WTC11 (cell line): ENCODE data around the gene TNFRSF19. TPM values are rescaled to one million over a fixed set of nuclear protein-coding genes. Genes with fewer than 3 reads are reported as not detected.

ENCODE experiments used
- ATAC-seq: fragments of 200-7000 bp; cut with Tn5 transposase; 2 replicates; pipeline ENCODE4 v1.10.0; 2021; ENCODE audit warnings: mild to moderate bottlenecking, moderate library complexity
- CTCF ChIA-PET: fragments of 300-600 bp; sonication (Branson Sonifier 250); formaldehyde crosslinking; loops from one replicate; lab custom pipeline; 2021; ENCODE audit warnings: antibody characterized with exemption; lab: Charles Lee
- POLR2A ChIA-PET: fragments of 350-600 bp; sonication (Branson Sonifier 250); formaldehyde crosslinking; loops from one replicate; lab custom pipeline; 2021; ENCODE audit warnings: antibody characterized with exemption; lab: Charles Lee
- DNase-seq: peaks from one replicate; pipeline ENCODE4 v3.0.0; 2021; ENCODE audit warnings: low spot score
- H3K27ac Mint-ChIP-seq: 2 replicates; pipeline ENCODE4 v1.8.0; 2021; ENCODE audit warnings: mixed read lengths
- H3K27me3 Mint-ChIP-seq: 2 replicates; pipeline ENCODE4 v1.8.0; 2021; ENCODE audit warnings: low read depth, mild to moderate bottlenecking, moderate library complexity, mixed read lengths
- H3K36me3 Mint-ChIP-seq: 2 replicates; pipeline ENCODE4 v1.8.0; 2021; ENCODE audit warnings: mixed read lengths
- H3K4me1 Mint-ChIP-seq: 2 replicates; pipeline ENCODE4 v1.8.0; 2022; ENCODE audit warnings: mixed read lengths
- H3K4me3 Mint-ChIP-seq: 2 replicates; pipeline ENCODE4 v1.8.0; 2021; ENCODE audit warnings: mild to moderate bottlenecking, moderate library complexity, mixed read lengths
- H3K9me3 Mint-ChIP-seq: 2 replicates; pipeline ENCODE4 v1.8.0; 2021; ENCODE audit warnings: mixed read lengths
- AR ChIP-seq: fragments of 250-450 bp; sonication (Bioruptor Pico); IDR thresholded peaks from 2 replicates; pipeline ENCODE4 v1.9.0; 2021; ENCODE audit warnings: mild to moderate bottlenecking
- CREB1 ChIP-seq: sonication (generic); formaldehyde crosslinking; IDR thresholded peaks from 2 replicates; pipeline ENCODE4 v1.8.0; 2023; ENCODE audit warnings: mild to moderate bottlenecking, missing genetic modification reagents
- ESRRA ChIP-seq: sonication (generic); formaldehyde crosslinking; IDR thresholded peaks from 2 replicates; pipeline ENCODE4 v1.8.1; 2022; ENCODE audit warnings: mild to moderate bottlenecking, missing genetic modification reagents, borderline replicate concordance
- ETV6 ChIP-seq: sonication (generic); formaldehyde crosslinking; IDR thresholded peaks from 2 replicates; pipeline ENCODE4 v1.8.1; 2022; ENCODE audit warnings: mild to moderate bottlenecking, missing genetic modification reagents
- GTF2I ChIP-seq: fragments of 250-450 bp; sonication (Bioruptor Pico); conservative IDR thresholded peaks from 2 replicates; pipeline ENCODE4 v1.4.0; 2021; ENCODE audit warnings: mild to moderate bottlenecking
- IRF1 ChIP-seq: sonication (generic); formaldehyde crosslinking; IDR thresholded peaks from 2 replicates; pipeline ENCODE4 v1.8.0; 2023; ENCODE audit warnings: missing genetic modification reagents
- JUN ChIP-seq: sonication (generic); formaldehyde crosslinking; IDR thresholded peaks from 2 replicates; pipeline ENCODE4 v1.8.0; 2023; ENCODE audit warnings: mild to moderate bottlenecking, missing genetic modification reagents
- NFE2L1 ChIP-seq: sonication (generic); formaldehyde crosslinking; IDR thresholded peaks from 2 replicates; pipeline ENCODE4 v1.8.1; 2023; ENCODE audit warnings: missing genetic modification reagents
- RORB ChIP-seq: fragments of 250-450 bp; sonication (Bioruptor Pico); IDR thresholded peaks from 2 replicates; pipeline ENCODE4 v1.9.0; 2021; ENCODE audit warnings: mild to moderate bottlenecking
- ZNF263 ChIP-seq: sonication (generic); formaldehyde crosslinking; IDR thresholded peaks from 2 replicates; pipeline ENCODE4 v1.8.1; 2022; ENCODE audit warnings: low read depth, mild to moderate bottlenecking, moderate library complexity, missing genetic modification reagents
- ZNF396 ChIP-seq: fragments of 250-450 bp; sonication (Bioruptor Pico); IDR thresholded peaks from 2 replicates; pipeline ENCODE4 v1.8.0; 2021; ENCODE audit warnings: mild to moderate bottlenecking, moderate library complexity, borderline replicate concordance
- total RNA-seq: library from RNA; stranded (reverse); gene quantifications from 3 replicates; pipeline ENCODE4 v1.2.3, GENCODE V29; 2021
- TF ChIP-seq, protein P1 (sequence below): sonication (generic); formaldehyde crosslinking; IDR thresholded peaks from 2 replicates; pipeline ENCODE4 v1.8.0; 2022; ENCODE audit warnings: missing genetic modification reagents
- TF ChIP-seq, protein P2 (sequence below): sonication (generic); formaldehyde crosslinking; IDR thresholded peaks from 2 replicates; pipeline ENCODE4 v1.8.0; 2022; ENCODE audit warnings: mild to moderate bottlenecking, missing genetic modification reagents
- TF ChIP-seq, protein P3 (sequence below): sonication (generic); formaldehyde crosslinking; conservative IDR thresholded peaks from 2 replicates; pipeline ENCODE4 v1.8.1; 2023; ENCODE audit warnings: mild to moderate bottlenecking, low read depth, missing genetic modification reagents, moderate library complexity
- TF ChIP-seq, protein P4 (sequence below): sonication (generic); formaldehyde crosslinking; IDR thresholded peaks from 2 replicates; pipeline ENCODE4 v1.8.1; 2022; ENCODE audit warnings: low read depth, mild to moderate bottlenecking, moderate library complexity, missing genetic modification reagents, borderline replicate concordance

The TNFRSF19 gene
- total RNA-seq, 1 experiment from 2014 or later, result 0.20 TPM

GRCh38 chr13:23534090-23534489 lies 36.1 kb upstream of the TNFRSF19 start:
- H3K4me3 Mint-ChIP-seq, result no peak overlapping the region
- CTCF ChIA-PET, result no interaction called here

DNA sequence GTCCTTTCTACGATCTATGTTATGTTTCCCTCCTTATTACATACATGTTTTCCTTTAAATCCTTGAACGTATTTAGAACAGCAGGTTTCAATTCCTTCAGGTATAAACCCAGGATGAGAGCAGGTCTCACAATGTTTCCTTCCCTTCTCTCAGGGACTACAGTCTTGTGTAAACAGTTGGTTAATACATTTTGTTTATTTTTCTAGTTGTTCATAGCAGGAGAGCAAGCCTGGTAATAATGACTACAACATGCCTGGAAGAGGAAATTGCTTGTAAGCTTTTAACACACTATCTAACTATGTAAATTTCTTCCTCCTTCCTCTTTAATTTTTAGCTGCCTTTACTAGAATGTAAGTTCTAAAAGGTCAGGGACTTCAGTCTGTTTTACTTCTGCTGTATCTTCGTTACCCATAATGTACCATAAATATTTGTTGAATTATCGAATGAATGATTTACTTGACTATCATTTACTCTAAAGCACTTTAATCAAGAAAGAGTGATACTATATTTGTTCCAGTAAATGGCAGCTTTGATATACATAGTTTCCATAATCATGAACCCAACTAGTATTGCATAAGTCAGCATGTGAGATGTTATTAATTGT lies 28.9 kb upstream of the TNFRSF19 start:
- ATAC-seq, result no peak
- Mint-ChIP-seq H3K9me3 (peaks cover 15% of the 10 kb centered on the region), H3K4me3 (no peak overlapping the region), H3K36me3 (no peaks in the 10 kb centered on the region), H3K27ac (no peak overlapping the region), H3K27me3 (peaks cover under 1% of the 10 kb centered on the region; the same call in 1 of the 2 replicates), H3K4me1 (no peaks in the 10 kb centered on the region)
- POLR2A ChIA-PET, result interaction anchor here (0.6 kb wide), 1 partner anchor 94 kb away, joined by 5 read pairs; no protein-coding TSS in a partner anchor
- CTCF ChIA-PET, result no interaction called here
- DNase-seq, result no peak
- TF ChIP-seq CREB1 (CRISPR knock-in tag) (no peak), RORB (CRISPR knock-in tag) (no peak), ETV6 (CRISPR knock-in tag) (no peak), JUN (CRISPR knock-in tag) (no peak), ZNF396 (CRISPR knock-in tag) (no peak)
- TF ChIP-seq, protein P1, sequence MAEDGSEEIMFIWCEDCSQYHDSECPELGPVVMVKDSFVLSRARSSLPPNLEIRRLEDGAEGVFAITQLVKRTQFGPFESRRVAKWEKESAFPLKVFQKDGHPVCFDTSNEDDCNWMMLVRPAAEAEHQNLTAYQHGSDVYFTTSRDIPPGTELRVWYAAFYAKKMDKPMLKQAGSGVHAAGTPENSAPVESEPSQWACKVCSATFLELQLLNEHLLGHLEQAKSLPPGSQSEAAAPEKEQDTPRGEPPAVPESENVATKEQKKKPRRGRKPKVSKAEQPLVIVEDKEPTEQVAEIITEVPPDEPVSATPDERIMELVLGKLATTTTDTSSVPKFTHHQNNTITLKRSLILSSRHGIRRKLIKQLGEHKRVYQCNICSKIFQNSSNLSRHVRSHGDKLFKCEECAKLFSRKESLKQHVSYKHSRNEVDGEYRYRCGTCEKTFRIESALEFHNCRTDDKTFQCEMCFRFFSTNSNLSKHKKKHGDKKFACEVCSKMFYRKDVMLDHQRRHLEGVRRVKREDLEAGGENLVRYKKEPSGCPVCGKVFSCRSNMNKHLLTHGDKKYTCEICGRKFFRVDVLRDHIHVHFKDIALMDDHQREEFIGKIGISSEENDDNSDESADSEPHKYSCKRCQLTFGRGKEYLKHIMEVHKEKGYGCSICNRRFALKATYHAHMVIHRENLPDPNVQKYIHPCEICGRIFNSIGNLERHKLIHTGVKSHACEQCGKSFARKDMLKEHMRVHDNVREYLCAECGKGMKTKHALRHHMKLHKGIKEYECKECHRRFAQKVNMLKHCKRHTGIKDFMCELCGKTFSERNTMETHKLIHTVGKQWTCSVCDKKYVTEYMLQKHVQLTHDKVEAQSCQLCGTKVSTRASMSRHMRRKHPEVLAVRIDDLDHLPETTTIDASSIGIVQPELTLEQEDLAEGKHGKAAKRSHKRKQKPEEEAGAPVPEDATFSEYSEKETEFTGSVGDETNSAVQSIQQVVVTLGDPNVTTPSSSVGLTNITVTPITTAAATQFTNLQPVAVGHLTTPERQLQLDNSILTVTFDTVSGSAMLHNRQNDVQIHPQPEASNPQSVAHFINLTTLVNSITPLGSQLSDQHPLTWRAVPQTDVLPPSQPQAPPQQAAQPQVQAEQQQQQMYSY (CRISPR knock-in tag), result no peak
- TF ChIP-seq, protein P2, sequence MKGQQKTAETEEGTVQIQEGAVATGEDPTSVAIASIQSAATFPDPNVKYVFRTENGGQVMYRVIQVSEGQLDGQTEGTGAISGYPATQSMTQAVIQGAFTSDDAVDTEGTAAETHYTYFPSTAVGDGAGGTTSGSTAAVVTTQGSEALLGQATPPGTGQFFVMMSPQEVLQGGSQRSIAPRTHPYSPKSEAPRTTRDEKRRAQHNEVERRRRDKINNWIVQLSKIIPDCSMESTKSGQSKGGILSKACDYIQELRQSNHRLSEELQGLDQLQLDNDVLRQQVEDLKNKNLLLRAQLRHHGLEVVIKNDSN (CRISPR knock-in tag), result no peak

More at GRCh38 chr13:23534090-23534489, 36.1 kb upstream of the TNFRSF19 start:
- peaks cover 25% of the 10 kb centered on the region for H3K9me3 Mint-ChIP-seq
- ATAC-seq, result no peak
- peaks cover 11% of the 10 kb centered on the region for H3K36me3 Mint-ChIP-seq
- no peak overlapping the region for H3K27ac Mint-ChIP-seq
- H3K27me3 Mint-ChIP-seq, result peaks cover 4% of the 10 kb centered on the region
- DNase-seq, result no peak
- POLR2A ChIA-PET, result no interaction called here
- TF ChIP-seq, protein P3, sequence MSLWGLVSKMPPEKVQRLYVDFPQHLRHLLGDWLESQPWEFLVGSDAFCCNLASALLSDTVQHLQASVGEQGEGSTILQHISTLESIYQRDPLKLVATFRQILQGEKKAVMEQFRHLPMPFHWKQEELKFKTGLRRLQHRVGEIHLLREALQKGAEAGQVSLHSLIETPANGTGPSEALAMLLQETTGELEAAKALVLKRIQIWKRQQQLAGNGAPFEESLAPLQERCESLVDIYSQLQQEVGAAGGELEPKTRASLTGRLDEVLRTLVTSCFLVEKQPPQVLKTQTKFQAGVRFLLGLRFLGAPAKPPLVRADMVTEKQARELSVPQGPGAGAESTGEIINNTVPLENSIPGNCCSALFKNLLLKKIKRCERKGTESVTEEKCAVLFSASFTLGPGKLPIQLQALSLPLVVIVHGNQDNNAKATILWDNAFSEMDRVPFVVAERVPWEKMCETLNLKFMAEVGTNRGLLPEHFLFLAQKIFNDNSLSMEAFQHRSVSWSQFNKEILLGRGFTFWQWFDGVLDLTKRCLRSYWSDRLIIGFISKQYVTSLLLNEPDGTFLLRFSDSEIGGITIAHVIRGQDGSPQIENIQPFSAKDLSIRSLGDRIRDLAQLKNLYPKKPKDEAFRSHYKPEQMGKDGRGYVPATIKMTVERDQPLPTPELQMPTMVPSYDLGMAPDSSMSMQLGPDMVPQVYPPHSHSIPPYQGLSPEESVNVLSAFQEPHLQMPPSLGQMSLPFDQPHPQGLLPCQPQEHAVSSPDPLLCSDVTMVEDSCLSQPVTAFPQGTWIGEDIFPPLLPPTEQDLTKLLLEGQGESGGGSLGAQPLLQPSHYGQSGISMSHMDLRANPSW (CRISPR knock-in tag), result no peak
- TF ChIP-seq AR (CRISPR knock-in tag), result no peak
- no peak for TF ChIP-seq GTF2I (CRISPR knock-in tag)
- H3K4me1 Mint-ChIP-seq, result no peaks in the 10 kb centered on the region

DNA sequence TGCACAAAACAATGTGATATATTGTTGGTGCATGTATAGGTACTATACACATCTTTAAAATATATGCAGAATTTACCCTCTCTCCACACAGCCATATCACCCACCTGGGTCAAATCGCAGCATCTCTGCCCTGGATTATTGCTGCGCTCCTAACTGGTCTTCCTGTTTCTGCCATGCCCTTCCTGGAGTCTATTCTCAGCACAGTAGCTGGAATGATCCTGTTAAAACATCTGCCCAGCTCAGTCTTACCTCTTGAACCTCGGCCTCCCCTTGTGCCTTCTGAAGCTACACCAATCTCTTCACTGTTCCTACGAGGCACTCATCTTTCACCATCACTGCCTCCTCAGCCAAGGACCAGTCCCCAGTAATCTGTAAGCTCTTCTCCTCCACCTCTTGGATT lies 25.5 kb upstream of the TNFRSF19 start:
- no peak for DNase-seq
- Mint-ChIP-seq H3K4me3 (no peak overlapping the region), H3K4me1 (peaks cover 3% of the 10 kb centered on the region), H3K27ac (no peak overlapping the region), H3K36me3 (no peaks in the 10 kb centered on the region), H3K9me3 (peaks cover 12% of the 10 kb centered on the region; the same call in 1 of the 2 replicates), H3K27me3 (peaks cover 12% of the 10 kb centered on the region; the same call in 1 of the 2 replicates)
- ATAC-seq, result no peak
- CTCF ChIA-PET, result no interaction called here
- POLR2A ChIA-PET, result no interaction called here
- TF ChIP-seq IRF1 (CRISPR knock-in tag) (no peak), ESRRA (CRISPR knock-in tag) (no peak), NFE2L1 (no peak), ZNF263 (CRISPR knock-in tag) (no peak)
- TF ChIP-seq, protein P4, sequence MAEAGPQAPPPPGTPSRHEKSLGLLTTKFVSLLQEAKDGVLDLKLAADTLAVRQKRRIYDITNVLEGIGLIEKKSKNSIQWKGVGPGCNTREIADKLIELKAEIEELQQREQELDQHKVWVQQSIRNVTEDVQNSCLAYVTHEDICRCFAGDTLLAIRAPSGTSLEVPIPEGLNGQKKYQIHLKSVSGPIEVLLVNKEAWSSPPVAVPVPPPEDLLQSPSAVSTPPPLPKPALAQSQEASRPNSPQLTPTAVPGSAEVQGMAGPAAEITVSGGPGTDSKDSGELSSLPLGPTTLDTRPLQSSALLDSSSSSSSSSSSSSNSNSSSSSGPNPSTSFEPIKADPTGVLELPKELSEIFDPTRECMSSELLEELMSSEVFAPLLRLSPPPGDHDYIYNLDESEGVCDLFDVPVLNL, result no peak
- TF ChIP-seq, protein P1 (CRISPR knock-in tag), result no peak
